HG03520 (cell line): Measurements from ENCODE around the gene MORN5.

ENCODE experiments used
- ATAC-seq: cut with Tn5 transposase; IDR thresholded peaks from one replicate; pipeline ENCODE4 v1.9.1; 2021; ENCODE audit warnings: mild to moderate bottlenecking, moderate library complexity; ENCODE audit not compliant: unreplicated experiment

The MORN5 gene

DNA sequence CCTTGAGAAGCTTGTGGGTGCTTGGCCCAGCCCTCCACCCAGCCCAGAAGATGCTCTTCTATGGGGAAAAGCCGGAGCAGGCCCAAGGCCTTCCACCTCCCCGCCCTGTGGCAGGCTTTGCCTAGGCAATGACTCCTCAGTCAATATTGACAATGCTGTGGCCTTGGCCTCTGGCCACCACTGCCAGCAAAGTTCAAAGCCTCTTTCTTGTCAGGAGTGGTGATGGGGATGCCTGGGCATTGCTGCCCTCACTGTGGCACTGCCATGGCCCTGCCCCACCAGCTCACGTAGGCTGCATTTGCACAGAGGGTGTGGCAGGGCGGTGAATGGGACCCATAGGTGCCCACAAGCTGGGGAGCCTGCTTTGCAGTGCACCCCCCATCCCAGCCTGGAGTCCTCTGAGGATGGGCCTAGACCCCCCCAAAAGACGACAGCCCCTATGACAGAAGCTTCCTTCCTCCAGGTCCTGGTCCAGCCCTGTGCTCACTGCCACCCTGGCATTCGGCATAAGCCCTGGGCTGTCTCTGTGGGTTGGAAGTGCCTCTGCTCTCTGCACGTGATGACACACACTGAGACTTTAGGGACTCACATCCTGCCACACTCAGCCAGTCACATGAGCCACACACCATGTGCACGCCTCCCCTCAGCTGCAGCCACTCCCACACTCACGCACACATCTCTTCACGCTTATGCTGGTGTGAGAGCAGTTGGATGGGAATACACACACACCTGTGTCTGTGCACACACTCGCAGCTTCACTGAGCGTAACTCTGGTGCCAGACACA lies 31.1 kb downstream of the MORN5 start:
- ATAC-seq, result no peak

DNA sequence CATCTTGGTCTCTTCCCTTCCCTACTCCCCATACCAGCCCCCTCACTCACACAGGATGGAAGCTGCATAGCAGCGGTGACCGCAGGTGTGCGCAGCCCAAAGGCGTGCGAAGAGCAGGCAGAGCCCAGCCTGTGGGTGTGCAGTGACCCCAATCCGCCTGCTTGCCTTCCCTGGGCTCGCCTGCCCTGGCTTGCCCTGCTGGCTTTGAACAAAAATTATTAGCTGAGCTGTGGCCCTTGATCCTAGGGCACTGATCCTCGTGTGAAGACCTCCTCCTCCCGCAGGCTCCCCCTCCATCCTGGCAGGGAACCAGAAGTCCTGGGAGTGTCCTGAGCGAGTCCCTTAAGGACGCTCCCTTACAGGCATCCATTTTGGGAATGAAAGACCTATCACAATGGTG lies 31.9 kb downstream of the MORN5 start:
- no peak for ATAC-seq

DNA sequence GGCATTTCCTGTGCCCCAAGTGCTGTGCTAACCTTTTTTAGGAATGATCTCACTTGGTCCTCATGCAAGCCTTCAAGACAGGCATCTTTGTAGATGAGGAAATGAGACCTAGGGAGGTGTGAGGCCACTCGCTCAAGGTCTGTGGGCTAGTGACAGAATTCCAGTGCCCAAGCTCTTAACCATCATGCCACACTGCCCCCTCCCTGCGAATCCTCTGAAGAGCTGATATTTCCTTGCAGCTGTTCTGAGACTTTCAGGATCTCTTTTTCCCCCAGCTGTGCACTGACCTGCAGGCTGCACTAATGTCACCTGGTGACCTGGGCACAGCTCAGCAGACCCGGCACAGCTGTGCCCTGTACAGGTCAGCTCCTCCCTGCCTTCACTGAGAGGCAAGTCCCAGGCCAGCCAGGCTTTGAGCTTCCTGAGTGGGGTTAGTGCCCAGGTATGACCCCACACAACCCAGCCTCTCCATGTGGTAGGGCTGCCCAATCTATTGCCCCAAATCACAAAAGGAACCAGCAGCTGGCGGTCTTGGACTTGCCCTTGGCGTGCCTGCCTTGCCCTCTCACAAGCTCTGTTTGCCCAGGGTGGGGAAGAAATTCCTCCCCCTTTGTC lies 32.7 kb downstream of the MORN5 start:
- ATAC-seq, result no peak

DNA sequence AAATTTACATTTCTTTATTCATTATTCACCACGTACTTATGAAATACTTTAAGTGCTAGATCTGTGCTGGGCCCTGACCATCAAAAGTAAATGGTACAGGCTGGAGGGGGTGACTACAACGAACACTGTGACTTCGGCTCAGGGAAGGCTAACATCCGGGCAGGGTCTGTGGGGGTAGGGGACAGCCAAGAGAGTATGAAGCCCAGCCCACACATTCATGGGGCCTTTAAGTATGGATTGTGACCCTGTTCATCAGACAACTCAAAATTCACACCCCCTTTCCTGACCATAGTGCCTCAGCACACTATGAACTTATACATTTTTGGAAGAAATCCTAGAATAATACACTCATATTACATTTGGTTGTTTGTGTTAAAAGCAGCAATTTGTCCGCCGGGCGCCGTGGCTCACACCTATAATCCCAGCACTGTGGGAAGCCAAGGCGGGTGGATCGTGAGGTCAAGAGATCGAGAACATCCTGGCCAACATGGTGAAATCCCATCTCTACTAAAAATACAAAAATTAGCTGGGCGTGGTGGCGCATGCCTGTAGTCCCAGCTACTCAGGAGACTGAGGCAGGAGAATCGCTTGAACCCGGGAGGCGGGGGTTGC lies 33.3 kb downstream of the MORN5 start:
- ATAC-seq, result no peak

DNA sequence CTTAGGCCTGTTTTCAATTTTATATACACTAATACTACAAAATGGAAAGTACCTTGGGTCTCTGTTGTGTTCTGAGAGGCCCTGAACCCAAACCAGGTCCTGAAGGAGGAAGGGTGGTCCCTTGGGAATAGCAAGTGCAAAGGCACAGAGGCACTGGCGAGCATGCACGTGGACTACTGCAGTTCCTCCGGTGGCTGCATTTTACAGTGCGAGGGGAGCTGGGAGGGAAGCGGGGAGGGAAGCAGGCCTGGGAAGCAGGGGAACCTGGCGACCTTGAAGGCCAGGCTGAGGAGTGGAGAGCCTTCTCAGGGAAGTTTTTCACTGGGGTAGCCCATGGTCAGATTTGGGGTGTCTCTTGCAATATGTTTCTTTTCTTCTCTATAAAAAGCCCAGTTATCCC lies 33.9 kb downstream of the MORN5 start:
- no peak for ATAC-seq

DNA sequence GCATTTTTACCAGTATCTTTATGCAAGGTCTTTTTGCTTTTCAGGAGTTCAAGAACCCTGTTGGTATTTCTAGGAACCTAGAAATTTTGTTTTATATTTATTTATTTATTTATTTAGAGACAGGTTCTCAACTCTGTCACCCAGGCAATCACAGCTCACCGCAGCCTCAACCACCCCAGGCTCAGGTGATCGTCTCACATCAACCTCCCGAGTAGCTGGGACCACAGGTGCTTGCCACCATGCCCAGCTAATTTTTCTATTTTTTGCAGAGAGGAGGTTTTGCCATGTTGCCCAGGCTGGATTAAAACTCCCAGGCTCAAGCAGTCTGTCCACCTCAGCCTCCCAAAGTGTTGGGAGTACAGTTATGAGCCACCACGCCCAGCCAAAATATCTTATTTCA lies 36.2 kb downstream of the MORN5 start:
- ATAC-seq, result no peak

DNA sequence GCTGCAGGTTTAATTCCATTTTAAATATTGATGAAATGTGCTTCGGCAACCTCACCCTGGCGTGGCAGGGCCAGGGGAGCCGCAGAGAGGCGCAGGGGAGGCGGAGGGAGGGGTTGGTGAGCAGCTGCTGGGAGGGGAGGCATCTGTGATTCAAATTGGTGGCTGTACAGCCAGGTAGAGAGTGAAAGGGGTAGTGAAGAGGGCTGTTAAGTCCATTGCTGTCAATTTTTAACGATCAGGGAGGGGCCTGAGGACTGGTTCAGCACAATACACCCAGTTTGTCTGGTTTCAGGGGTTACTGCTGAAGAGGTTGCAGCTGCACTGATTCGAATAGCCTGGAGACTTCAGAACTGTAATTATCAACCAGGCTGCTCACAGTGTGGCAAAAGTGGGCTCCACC lies 37.7 kb downstream of the MORN5 start:
- no peak for ATAC-seq

DNA sequence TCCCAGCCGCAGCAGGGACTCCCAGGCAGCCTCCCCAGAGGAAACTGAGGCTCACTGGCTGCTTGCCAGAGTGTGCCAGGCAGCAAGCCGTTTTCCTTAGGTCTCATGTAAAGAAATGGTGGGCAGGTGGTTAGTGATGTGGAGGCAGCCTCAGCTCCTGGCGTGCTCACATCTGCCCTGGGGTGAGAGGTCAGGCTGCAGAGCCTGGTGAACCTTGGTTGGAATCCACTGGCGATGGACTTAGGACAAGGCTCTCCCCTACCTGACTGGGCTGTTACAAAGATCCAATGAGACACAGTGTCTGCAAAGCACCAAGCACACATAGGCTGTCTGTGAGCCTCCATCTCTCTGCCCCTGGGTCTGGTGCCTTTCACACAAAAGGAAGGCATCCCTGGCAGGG lies 38.2 kb downstream of the MORN5 start:
- ATAC-seq, result no peak

DNA sequence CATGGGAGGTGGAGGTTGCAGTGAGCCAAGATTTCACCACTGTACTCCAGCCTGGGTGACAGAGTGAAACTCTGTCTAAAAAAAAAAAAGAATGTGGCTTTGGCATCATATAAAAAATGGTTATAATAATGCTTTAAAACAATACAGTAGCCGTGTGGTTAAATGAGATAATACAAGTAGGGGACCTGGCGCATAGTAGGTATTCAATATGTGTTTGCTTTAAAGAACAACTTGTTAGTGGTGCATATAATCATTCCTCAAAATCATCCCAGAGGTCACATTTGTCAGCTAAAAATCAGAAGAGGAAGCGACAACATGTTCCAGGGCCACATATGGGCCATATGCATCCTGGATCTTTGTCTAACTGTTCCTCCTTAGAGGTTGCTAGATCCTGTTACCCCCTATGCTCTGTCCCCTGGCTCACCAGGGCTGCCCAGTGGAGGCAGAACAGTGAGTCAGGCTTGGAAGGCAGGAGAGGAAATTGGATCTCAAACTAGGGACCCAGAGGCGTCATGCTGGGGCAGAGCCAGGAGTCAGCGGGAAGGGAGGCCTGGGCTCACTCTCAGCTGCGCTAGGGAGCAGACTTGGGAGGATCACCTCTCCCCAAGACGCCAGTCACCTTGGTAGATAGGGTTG lies 41.4 kb downstream of the MORN5 start:
- ATAC-seq, result no peak

DNA sequence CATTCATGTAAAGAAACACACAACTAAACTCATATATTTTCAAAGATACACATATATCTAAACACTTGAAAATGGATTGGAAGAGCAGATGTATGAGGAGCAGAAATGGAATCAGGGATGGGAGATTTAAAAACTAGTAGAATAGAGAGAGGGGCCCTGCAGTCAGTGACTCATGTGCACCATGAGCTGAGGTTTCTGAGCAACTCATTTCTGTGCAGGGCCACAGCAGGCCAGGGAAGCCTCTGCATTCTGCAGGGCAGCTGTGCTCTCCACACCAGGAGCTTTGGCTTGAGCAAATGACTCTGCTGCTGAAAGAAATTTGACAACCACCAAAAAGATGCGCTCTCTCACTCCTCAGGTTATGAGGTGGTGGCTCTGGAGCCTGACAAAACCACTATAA lies 41.9 kb downstream of the MORN5 start:
- no peak for ATAC-seq

DNA sequence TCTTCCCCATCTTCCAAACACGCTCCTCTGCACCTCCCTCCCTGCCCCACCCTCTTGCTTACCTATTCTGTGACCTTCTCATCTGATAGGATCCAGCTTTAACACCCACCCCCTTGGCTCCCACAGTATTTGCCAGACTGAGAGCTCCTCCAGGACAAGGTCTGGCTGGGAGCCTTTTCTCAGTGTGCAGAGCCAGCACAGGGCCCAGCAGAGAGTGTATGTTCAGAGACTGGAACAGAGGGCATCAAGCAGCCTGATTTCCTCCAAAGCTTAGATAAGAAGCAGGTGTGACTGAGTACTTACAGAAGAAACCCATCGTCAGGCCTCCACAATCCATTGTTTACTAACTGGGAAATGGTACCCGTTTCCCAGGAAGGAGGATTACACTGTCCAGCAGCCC lies 42.4 kb downstream of the MORN5 start:
- no peak for ATAC-seq

DNA sequence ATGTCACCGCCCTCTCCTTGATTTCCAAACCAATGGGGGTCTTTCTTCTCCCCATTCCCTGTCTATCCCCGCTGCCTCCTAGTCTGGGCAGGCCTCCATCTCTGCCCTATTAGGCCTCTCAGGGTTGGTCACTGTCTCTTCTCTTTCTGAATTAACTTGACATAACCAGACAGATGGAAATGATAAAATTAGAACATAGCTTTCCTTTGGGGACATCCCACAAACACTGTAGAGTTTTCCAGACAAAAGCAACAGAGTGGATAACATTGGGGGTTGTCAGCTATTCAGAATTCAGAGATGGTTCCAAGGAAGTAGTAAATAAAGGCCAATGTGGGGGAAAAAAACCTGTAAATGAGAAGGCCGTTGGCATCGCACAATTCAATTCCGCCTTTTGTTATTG lies 44.3 kb downstream of the MORN5 start:
- no peak for ATAC-seq

DNA sequence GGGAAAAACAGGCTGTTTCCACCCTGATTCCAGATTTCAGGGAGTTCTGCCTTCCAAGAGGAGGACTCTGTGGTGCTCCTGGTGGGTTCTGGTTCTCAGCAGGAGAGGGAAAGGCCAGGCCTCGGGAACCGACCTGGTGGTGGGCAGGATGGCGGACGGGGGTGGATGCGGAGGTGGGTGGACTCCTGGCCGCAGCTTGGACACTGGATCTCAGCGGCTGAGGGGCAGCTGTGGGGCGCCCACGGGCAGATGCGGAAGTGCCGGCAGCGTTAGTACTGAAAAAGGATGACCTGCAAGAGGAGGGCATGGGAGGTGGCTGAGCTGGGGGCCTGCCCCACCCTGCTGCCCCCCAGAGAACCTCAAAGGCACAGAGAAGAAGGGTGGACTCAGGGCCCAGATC lies 44.8 kb downstream of the MORN5 start:
- no peak for ATAC-seq

DNA sequence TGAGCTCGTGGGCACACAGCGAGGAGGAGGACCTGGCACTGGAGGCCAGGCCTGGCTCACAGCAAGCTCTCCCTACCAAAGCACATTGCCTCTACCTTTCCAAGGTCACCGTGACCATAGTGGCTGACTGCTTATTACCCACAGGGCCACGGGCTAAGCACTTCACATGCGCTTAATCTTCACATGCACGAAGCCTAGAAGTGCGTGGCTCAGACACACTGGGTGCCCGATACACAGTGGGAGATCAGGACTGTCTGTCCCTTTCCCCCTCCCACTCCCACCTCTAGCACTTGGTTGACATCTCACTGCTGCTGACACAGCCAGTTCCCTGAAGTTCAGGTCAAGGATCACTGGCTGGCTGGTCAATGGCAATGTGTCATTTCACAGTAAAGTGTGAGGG lies 45.5 kb downstream of the MORN5 start:
- ATAC-seq, result no peak

DNA sequence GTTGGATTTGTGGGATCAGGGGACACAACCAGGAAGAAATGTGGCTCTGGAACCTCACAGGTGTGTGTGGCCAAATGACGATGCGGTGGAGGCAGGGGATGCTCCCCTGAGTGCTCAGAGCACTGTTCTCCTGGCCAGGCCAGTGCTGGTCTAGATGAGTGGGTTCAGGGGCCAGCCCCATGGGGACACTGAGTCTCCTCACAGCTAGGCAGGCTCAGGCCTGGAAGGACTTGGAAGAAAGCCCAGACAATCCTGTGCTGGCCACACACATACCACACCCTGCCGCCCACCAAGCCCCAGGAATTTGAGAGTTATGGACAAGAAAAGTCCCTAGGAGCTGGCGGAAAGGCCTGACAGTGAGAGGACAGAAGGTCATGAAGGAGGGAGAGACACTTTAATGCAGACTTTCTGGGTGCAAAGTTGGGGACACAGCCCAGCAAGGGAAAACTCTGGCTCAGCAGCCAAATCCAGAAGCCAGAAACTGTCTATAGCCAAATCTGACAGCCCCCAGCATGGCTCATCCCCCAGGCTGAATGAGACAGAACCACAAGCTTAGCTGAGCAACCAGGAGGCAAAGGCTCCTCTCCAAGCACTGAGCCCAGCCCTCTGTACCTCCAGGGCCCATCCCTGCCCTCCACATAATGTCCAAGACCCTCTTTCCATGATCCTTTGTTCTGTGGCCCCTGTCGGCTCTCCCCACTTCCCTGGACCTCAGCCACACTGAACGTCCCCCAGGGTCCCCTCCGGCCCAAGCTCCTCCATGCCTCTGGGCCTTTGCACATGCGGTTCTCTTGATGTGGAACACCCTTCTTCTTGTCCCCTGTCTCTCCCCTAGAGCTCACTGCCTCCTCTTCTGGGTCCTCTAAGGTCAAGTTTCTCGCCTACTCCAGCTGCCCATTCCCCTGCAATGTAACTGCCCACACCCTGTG lies 46.7 kb downstream of the MORN5 start:
- ATAC-seq, result no peak

DNA sequence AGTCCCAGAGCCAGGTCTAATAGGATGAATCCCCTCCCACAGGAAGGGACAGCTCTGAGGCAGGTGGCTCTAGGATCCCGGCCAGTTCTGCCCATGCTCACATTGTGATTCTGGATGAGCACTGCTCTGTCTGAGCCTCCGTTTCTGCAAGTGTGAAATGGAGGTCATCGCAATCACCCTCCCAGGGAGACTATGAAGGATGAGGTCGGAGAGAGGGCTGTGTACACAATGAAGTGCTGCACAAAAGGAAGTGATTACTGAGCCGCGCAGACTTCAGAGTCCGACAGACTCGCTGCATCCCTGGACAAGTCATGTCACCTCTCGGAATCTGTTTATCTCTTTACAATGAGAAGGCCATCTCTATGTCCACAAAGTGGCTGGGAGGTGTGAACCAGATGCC lies 47.4 kb downstream of the MORN5 start:
- no peak for ATAC-seq

DNA sequence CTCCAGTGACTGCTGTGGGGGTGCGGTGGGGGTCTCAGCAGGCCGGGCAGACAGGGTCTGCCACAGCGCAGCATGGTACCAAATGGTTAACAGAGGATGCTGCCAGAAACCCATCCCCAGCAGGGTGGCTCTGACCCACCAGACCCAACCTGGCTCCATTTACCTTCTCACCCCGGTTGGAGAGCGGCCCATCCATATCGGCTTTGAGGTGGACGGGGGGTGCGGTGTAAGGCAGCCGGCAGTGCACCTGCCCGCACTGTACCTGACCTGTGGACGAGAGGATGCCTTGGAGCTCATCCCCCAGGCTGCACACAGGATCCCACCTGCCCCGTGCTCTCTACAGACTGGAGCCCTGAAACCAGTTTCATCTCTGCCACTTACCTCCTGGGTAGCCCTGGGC lies 49.7 kb downstream of the MORN5 start:
- no peak for ATAC-seq

DNA sequence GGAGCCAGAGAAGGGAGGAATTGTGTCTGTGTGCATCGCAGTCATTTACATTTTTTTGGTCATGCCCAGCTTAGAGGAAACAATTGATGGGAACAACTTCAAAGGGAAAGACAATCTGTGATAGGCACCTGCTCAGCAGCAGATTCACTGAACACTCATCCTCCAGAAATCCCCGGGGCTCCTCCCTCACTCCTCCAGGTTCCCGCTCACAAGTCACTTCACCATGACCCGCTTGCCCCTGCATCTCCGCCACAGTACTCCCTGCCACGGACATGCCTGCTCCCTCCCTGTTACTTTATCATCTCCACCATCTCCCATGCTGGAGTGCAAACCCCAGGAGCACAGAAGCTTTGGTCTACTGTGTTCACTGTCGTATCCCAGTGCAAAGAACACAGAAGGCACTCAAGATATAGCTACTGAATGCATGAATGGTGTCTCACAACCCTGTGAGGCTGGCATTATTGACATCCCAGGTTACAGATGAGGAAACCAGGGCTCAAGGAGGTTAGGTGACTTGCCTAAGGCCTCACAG lies 52.8 kb downstream of the MORN5 start:
- ATAC-seq, result no peak

DNA sequence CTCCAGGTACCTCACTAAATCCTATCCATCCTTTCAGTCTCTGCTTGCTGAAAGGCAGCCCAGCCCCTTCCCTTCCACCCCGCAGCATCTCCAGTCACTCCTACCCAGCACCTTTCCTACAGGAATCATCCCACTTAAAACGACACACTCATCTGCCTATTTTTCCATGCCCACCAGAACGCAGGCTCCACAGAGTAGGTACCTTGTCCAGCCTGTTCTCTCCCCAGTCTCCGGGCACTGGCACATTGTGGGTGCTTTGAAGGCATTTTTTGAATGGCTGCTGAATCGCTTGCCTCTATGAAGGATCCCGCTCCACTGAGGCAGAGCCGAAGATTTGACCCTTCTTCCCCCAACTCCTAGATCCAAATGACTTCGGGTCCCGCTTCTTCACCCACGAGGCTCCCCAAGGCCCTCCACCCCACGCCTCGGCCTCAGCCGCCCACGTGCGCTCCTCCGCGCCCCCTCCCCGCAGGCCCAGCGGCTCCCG lies 53.4 kb downstream of the MORN5 start:
- ATAC-seq, result no peak

DNA sequence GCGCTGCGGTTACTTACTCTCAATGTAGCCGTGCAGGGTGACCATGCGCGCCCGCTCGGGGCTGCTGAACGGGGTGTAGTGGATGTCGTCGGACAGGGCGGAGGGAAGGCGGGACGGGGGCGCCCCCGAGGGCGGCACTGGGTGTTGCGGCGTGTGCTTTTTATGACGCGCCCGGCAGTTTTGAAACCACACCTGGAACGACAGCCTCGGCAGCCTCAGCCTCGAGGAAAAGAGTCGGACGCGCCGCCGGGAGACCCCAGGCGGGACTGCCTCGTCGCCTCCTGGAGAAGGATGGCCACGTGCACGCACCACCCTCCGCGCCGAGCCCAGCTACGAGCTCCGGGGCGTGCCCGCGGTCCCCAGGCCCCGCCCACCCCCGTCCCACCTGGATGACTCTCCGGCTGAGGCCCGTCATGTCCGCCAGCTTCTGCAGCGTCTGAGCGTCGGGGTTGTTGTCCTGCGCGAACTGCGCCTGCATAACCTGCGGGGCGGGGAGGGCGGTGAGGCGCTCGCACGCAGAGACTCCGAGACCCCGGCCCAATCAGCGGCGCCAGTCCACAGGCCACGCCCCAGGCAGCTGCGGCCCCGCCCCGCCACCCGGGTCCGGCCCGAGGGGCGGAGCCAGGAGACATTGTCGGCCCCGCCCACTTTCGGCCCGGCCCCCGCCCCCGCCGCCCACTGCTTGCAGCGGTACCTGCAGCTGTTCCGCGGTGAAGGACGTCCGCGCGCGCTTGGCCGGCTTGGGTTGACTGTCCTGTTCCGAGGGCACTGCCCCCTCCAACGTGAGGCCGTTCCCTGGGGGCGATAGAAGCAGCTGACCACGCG lies 54.1 kb downstream of the MORN5 start:
- peak; percentile 40 for ATAC-seq
